Brain pericyte (primary cell): ENCODE results near the gene RMP24.
"Not testable (repeated sequence)": the region's sequence is repeated elsewhere in the genome, so short reads cannot be mapped to it uniquely, and the experiment has no call there.

Experiments used
- DNase-seq: peaks from one replicate; pipeline ENCODE4 v3.0.0-alpha.2; 2012; ENCODE audit warnings: low read depth, low spot score

RMP24 gene

DNA sequence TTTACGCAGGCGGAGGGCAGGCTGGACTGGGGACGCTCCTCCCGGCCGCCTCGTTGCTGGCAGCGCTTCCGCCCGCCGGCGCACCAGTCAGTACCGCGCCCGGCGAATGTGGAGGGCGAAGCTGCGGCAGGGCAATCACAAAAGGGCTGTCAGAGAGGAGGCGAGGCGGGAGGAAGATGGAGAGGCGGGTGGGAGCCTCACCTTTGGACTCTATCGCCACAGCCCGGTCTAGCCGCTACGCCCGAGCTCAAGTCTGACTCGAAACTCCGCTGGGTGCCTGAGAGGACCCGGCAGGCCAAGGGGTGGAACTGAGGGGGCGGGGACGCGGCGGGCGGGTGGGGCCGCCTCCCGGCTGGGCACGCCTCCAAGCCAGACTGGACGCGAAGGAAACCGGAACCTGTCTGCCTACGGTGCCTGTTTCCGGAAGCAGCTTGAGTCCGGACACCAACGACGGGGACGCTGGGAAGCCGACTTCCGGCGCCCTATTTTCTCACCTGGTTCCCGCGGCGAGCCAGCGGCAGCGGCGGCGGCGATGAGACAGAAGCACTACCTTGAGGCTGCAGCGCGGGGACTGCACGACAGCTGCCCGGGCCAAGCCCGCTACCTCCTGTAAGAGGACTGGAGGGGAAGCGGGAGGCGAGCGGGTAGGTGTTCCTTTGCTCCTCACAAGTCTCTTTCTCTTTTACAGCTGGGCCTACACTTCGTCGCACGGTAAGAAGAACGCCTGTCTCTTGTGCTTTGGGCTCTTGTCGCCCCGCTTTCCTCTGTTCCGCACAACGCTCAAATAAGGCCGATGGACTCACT lies at the start of gene RMP24:
Gene RMP24 (plus strand): TSS at position 483 of the 804 bp plus-strand sequence.
- DNase-seq: peak; percentile 76

DNA sequence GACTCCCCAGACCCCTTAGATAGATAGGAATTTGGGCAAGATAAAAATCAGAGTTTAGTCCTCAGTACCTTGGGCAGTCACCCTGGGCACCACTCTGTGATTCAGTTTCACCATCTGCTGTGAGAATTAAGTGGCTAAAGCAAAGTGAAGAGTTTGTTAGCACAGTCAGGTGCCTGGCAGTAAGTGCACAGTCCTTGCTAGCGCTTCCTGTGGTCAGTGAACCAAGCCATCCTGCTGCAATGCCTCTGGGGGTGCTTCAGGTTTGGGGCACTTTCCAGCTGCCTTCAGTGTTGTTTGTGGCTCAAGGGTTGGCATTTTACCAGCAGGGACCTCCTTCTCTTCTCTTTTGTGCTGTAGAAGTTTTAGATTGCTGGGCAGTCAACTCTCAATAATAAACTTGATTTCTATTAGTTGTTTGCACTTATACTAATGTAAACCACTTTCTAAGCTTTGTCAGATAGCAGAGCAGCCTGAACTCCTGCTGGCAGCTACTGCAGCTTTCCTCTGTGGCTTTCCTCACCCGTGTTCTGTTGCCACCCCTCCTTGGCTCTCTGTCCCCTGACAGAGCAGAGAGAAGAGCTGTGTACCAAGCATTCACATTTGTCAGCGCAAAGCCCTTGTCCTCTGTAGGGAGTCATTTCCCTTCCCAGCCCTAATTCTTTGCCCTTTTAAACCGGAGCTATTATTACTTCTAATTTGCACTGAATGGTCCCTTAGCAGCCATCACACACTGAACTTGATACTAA lies 48.4 kb upstream of the RMP24 start:
- no peak for DNase-seq

GRCh38 chr18:35926884-35927283 lies 45.6 kb upstream of the RMP24 start:
- DNase-seq: no peak

DNA sequence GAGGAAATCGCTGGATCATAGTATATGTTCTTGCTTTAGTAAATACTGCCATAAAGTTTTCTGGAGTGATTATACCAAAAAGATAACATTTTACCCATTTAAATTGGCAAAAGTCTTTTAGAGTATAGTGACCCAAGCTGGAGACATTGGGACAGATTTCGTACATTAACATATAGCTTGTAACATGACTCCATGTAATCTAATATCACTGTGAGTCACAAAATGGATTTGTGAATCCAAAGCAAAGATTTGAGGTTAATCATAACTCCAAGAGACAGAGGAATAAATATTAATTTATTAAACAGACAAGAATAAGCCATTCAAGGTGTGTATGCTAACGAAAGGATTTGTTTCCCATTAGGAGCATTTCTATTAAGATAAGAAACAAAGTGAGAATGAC lies 45.0 kb upstream of the RMP24 start:
- no peak for DNase-seq

GRCh38 chr18:35933982-35934381 lies 38.5 kb upstream of the RMP24 start:
- no peak for DNase-seq

- no peak for DNase-seq
These were observed 37.6 kb upstream of the RMP24 start for GRCh38 chr18:35934891-35935290.

GRCh38 chr18:35935805-35936204 lies 36.7 kb upstream of the RMP24 start:
- DNase-seq: no peak

DNA sequence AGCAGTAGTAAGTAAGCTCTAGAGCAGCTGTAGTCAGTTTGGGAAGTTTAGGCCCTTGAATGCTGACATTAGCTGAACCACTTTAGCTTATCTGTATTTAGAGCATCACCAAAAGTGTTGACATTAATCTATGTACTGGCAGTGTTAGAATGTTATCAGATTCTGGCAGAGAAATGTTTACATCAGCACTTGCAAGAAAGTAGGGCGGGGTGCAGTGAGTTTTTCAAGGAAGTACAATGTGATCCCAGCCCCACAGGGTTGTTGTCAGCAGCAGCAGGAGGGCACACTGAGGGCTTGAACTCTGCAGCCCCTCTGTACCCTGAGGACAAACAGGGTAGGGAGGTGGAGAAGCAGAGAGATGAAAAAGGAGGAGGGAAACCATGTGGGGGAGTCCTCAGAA lies 35.5 kb upstream of the RMP24 start:
- DNase-seq: no peak

DNA sequence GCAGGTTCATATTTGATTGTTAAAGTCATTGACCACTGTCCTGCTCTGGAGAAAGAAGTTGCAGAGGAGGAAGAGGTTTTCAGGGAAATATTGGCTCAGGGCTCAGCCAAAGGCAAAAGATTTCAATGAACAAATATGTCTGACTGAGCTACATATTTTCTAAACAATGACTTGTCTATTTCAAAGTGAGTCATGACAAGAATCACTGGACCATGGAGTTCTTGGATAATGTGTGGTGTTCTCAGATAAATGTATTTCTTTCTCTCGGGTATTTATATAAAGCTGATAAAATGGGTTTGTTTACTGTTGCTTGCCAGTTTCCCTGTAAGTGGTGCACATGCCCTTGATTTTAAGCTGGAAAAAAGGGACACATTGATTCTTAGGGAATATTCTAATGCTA lies 34.3 kb upstream of the RMP24 start:
- no peak for DNase-seq

GRCh38 chr18:35938562-35938961 lies 33.9 kb upstream of the RMP24 start:
- no peak for DNase-seq

DNA sequence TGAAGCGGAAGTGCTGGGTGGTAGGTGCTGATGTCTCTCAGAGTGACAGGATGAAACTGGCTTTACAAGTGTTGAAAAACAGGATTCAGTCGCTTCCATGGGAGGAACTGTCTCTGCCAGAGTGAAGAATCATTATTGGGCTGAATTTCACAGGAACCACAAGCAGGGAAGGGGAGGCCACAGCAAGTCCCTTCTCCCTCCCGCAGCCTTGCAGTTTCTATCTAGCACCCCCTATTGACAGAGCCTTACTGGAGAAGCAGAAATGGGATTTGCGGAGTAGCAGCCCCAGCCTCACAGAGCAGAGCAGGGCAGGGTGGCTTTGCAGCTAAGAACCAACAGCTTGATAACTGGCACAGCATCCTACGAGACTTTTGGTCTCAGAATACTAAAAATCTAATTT lies 33.3 kb upstream of the RMP24 start:
- no peak for DNase-seq

DNA sequence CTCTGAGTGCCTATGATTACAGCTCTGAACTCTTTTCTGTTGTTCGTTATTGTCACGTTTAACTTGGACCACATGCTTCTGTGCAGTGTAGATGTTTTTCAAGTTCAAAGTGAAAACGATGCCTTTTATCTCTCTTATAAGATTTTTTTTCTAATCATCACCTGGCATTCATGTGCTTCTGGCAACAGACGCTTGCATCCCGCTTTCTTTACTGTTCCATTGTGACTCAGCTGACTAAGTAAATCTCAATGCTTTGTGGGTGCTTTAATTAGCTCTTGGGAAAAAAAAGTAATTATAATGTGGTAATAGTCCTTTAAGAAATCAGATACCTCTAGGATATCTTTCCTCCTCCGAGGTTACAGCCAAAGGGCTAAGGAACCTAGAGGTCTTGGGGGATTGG lies 31.2 kb upstream of the RMP24 start:
- DNase-seq: no peak

GRCh38 chr18:35942133-35942532 lies 30.3 kb upstream of the RMP24 start:
- no peak for DNase-seq

- no peak for DNase-seq
These were observed 29.8 kb upstream of the RMP24 start for GRCh38 chr18:35942661-35943060.

- no peak for DNase-seq
These were observed 24.4 kb upstream of the RMP24 start for GRCh38 chr18:35948080-35948479.

GRCh38 chr18:35949090-35949489 lies 23.4 kb upstream of the RMP24 start:
- DNase-seq: no peak

- peak; percentile 32 for DNase-seq
These were observed 22.4 kb upstream of the RMP24 start for GRCh38 chr18:35949903-35950627.

DNA sequence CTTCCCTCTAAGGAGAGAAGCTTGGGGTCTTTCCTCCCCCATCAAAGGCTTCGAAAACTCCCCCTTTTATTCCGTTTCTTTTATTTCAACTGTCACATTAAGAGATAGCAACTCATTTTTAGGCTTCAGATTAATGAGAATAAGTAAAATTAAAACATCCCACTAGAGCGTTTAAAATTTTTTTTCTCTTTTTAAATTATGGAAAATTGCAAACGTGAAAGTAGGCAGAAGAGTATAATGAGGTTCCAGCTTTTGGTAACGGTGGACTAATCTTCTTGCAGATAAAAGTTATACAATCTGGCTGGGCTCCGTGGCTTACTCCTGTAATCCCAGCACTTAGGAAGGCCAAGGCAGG lies 21.9 kb upstream of the RMP24 start:
- DNase-seq: no peak

- no peak for DNase-seq
These were observed 18.8 kb upstream of the RMP24 start for GRCh38 chr18:35953688-35954087.

- no peak for DNase-seq
These were observed 16.3 kb upstream of the RMP24 start for GRCh38 chr18:35956226-35956625.

GRCh38 chr18:35962320-35962719 lies 10.2 kb upstream of the RMP24 start:
- DNase-seq: no peak

- DNase-seq: no peak
These were observed 8.2 kb upstream of the RMP24 start for GRCh38 chr18:35964319-35964718.

DNA sequence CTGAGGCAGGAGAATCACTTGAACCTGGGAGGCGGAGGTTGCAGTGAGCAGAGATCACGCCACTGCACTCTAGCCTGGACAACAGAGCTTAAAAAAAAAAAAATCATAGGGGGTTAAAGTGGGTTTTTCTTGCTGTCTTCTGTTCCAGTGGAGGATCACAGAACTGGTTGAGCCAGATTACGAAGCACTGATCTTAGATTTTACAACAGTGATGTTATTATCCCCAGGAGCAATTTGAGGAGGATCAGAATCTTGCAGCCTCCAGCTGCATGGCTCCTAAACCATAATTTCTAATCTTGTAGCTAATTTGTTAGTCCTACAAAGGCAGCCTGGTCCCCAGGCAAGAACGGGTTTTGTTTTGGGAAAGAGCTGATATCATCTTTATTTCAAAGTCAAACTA lies 4.6 kb upstream of the RMP24 start:
- DNase-seq: not testable (repeated sequence)
